AG04449 (cell line): ENCODE data around the gene GAB2.

Experiments used
- CTCF ChIA-PET: fragments of 350-600 bp; formaldehyde crosslinking; extraction: SDS; loops from one replicate; lab custom pipeline; 2021; ENCODE audit warnings: antibody characterized with exemption; lab: Yijun Ruan, JAX
- POLR2A ChIA-PET: fragments of 400-600, 350-600 bp; formaldehyde crosslinking; extraction: SDS; loops from one replicate; lab custom pipeline; 2020; ENCODE audit warnings: antibody characterized with exemption, inconsistent platforms; lab: Yijun Ruan, JAX
- DNase-seq: peaks from one replicate; pipeline ENCODE4 v3.0.0-alpha.2; 2010; ENCODE audit warnings: low read depth, low spot score
- H3K4me3 ChIP-seq: 2 replicates; pipeline ENCODE4 v1.5.1; 2011; ENCODE audit warnings: low read depth, mild to moderate bottlenecking, control low read depth, low read length
- CTCF ChIP-seq: IDR thresholded peaks from one replicate; pipeline ENCODE4 v1.5.1; 2011; ENCODE audit warnings: mild to moderate bottlenecking, moderate library complexity, low read length, control low read depth, inconsistent platforms; ENCODE audit not compliant: insufficient read depth; ENCODE audit errors: missing control alignments

Gene GAB2

DNA sequence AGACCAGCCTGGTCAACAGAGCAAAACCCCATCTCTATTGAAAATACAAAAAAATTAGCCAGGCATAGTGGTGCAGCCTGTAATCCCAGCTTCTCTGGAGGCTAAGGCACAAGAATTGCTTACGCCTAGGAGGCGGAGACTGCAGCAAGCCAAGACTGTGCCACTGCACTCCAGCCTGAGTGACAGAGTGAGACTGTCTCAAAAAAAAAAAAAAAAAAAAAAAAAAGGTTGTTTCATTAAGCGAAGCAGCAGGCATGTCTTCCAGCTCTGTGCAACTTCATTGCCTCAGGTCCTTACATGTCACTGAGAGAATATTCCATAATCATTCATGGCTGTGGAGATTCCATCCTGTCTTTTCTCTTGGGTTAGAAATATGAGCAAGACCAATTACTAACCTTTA lies 16.9 kb downstream of the GAB2 start:
- TF ChIP-seq CTCF: no peak
- ChIA-PET CTCF (interaction anchor here (0.8 to 4.2 kb wide), 3 partner anchors 12 to 164 kb away, joined by 3 to 25 read pairs (median 3); no protein-coding TSS in a partner anchor), POLR2A (no interaction called here)
- H3K4me3 ChIP-seq: no peak overlapping the region
- DNase-seq: no peak

DNA sequence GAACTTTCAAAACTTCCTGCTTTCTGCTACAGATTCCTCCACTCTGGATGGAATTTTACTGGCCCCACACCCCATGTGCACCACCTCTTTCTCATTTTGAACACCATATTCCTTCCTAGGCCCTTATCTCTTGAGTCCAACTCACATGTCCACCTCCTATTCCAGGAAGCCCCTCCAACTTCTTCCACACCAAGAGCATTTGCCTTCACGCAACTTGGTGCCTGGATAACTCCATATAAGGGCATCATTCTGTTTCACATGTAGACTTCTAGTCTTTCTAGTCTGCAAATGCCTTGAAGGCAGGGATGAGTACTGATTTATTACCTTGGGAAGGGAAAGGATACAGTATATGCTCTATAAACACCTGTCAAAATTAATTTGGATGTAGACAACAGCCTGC lies 17.5 kb downstream of the GAB2 start:
- DNase-seq: no peak
- TF ChIP-seq CTCF: no peak
- ChIA-PET CTCF (interaction anchor here (0.6 to 4.2 kb wide), 5 partner anchors 13 to 164 kb away, joined by 3 to 25 read pairs (median 3); no protein-coding TSS in a partner anchor), POLR2A (no interaction called here)
- no peak overlapping the region for H3K4me3 ChIP-seq

- DNase-seq: no peak
- ChIA-PET POLR2A (interaction anchor here (0.6 kb wide), 1 partner anchor 742 kb away, joined by 5 read pairs; no protein-coding TSS in a partner anchor), CTCF (interaction anchor here (1.0 to 4.2 kb wide), 3 partner anchors 14 to 165 kb away, joined by 3 to 25 read pairs (median 9); no protein-coding TSS in a partner anchor)
- no peak overlapping the region for H3K4me3 ChIP-seq
- no peak for TF ChIP-seq CTCF
Observed at GRCh38 chr11:78399136-78399535, 18.5 kb downstream of the GAB2 start.

- ChIA-PET POLR2A (interaction anchor here (0.6 kb wide), 1 partner anchor 741 kb away, joined by 5 read pairs; no protein-coding TSS in a partner anchor), CTCF (interaction anchor here (1.0 to 4.2 kb wide), 3 partner anchors 15 to 166 kb away, joined by 3 to 25 read pairs (median 9); no protein-coding TSS in a partner anchor)
- no peak for DNase-seq
- no peak for TF ChIP-seq CTCF
- H3K4me3 ChIP-seq: no peak overlapping the region
Observed at GRCh38 chr11:78398715-78399114, 18.9 kb downstream of the GAB2 start.

GRCh38 chr11:78397398-78397797 lies 20.2 kb downstream of the GAB2 start:
- ChIA-PET POLR2A (no interaction called here), CTCF (no interaction called here)
- no peak overlapping the region for H3K4me3 ChIP-seq
- DNase-seq: no peak
- no peak for TF ChIP-seq CTCF

GRCh38 chr11:78395597-78395996 lies 22.0 kb downstream of the GAB2 start:
- no peak for DNase-seq
- ChIA-PET CTCF (interaction anchor here (1.4 kb wide), 1 partner anchor 20 kb away, joined by 6 read pairs; no protein-coding TSS in a partner anchor), POLR2A (no interaction called here)
- TF ChIP-seq CTCF: no peak
- no peak overlapping the region for H3K4me3 ChIP-seq
